Medulla oblongata (tissue), 1 donor: Measurements from ENCODE around the gene ATP8A2.
"Not testable (repeated sequence)": the region's sequence is repeated elsewhere in the genome, so short reads cannot be mapped to it uniquely, and the experiment has no call there.

Experiments
- DNase-seq: peaks from one replicate; pipeline ENCODE4 v3.0.0-alpha.2; 2015; ENCODE audit errors: extremely low spot score

Gene ATP8A2

DNA sequence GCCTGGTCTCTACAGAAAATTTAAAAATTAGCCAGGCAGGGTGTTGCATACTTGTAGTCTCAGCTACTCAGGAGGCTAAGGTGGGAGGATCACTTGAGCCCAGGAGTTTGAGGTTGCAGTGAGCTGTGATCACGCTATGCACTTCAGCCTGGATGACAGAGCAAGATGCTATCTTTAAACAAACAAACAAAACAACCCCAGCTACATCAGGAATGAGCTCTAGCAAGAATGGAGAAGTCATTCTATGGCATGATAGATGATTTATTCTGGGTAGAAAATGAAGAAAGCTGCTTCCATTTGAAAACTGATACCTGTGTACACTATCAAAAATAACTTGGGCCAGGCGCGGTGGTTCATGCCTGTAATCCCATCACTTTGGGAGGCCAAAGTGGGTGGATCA lies 695.8 kb downstream of the ATP8A2 start:
- no peak for DNase-seq

DNA sequence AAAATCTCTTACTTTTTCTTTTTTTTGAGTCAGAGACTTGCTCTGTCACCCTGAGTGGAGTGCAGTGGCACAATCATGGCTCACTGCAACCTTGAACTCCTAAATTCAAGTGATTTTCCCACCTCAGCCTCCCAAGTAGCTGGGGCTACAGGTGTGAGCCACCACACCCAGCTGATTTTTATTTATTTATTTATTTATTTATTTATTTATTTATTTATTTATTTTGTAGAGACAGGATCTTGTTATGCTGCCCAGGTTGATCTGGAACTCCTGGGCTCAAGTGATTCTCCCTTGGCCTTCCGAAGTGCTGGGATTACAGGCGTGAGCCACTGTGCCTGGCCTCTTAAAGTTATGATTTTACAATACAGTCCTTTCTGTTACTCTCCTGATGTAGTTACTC lies 696.6 kb downstream of the ATP8A2 start:
- not testable (repeated sequence) for DNase-seq

DNA sequence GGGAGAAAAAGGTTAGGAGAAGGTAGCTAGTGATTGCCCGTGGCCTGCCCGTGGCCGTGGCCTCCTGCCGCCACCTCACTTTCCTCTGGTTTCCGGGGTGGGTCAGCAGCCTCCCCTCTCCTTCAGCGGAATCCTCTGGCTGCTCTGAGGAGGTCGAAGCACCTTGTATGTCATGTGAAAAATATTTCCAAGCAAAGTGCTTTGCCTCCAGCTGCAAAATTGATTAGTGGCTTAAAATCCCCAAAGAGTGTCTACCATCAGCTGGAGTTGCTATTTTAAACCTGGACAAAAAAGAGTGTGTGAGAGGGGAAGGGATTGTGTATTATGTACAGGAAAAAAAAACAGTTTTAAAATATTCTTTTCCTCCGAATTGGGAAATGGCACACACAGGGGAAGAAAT lies 697.9 kb downstream of the ATP8A2 start:
- DNase-seq: not testable (repeated sequence)

DNA sequence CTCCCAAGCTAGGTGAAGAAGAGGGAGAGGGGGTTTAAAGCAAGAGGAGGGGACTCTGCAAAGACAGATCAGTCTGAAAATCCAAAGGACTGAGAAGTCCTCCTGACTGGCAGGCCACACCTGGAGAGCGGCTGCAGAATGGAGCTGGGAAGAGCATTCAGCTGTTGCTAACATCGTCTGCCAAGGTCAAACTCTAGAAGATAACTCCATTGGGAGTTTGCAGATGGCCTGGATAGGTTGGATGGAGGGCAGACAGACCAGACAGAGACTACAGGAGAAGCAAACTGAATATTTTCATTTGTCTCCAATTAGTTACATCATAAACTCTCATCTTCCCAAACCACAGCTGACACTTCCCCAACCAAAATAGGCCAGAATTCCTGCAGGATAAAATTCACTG lies 699.9 kb downstream of the ATP8A2 start:
- DNase-seq: no peak

DNA sequence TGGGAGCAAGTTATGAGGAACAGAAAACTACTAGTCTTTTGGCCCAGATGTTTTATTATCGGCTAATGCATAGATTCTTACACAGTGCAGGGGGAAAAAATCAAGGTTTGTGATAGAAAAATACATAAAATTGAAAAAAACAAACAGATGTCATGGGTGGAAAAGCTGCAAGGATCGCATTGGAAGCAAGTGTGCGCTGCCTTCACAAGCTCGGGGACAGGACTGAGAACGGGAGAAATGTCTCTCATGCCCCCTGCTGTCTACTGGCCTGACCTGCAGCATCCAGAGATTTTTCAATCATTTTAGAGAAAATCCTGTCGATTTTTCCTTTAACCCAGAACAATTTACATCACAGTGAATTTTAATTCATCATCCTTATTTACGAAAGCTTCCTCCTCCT lies 700.6 kb downstream of the ATP8A2 start:
- not testable (repeated sequence) for DNase-seq

DNA sequence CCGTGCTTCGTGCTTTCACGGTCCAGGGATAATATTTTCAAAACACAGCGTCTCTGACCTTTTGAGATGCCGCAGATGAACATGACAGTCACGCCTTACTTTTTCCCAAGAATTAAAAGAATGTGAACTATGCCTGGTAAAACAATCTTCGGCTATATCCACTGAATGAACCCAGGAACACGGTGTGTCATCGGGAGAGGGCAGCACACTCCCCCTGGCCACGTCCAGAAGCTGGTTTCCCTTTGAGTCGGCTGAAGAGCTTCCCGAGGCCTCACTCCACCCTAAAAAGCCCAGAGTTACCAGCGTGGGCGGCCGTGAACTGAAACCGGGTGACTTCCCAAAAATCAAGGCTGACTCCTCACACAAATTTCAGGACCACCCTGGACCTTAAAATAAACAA lies 702.9 kb downstream of the ATP8A2 start:
- DNase-seq: peak; percentile 20
